ENCODE measurements around the gene GPRC5D.

DNA sequence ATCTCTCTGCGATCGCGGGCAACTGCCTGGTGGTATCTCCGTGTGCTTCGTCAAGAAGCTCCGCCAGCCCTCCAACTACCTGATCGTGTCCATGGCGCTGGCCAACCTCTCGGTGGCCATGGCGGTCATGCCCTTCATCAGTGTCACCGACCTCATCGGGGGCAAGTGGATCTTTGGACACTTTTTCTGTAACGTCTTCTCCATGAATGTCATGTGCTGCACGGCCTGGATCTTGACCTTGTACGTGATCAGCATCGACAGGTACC is 49.7 kb upstream of the GPRC5D start:
- TF ChIP-seq, protein P1, sequence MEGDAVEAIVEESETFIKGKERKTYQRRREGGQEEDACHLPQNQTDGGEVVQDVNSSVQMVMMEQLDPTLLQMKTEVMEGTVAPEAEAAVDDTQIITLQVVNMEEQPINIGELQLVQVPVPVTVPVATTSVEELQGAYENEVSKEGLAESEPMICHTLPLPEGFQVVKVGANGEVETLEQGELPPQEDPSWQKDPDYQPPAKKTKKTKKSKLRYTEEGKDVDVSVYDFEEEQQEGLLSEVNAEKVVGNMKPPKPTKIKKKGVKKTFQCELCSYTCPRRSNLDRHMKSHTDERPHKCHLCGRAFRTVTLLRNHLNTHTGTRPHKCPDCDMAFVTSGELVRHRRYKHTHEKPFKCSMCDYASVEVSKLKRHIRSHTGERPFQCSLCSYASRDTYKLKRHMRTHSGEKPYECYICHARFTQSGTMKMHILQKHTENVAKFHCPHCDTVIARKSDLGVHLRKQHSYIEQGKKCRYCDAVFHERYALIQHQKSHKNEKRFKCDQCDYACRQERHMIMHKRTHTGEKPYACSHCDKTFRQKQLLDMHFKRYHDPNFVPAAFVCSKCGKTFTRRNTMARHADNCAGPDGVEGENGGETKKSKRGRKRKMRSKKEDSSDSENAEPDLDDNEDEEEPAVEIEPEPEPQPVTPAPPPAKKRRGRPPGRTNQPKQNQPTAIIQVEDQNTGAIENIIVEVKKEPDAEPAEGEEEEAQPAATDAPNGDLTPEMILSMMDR (IDR thresholded peaks at IDR 0.05), result no peak
- TF ChIP-seq POLR2A (IDR thresholded peaks at IDR 0.05), result no peak

Measured in testis (tissue), 2 donors.